Adipose tissue (tissue), 3 donors: ENCODE results near the gene SLC48A1. TPM values are rescaled to one million over a fixed set of nuclear protein-coding genes. Genes with fewer than 3 reads are reported as not detected.

Source experiments
- H3K27ac ChIP-seq: one replicate; pipeline ENCODE4 v1.5.1; 2013; ENCODE audit warnings: low read depth, low read length
- WGBS, 3 donors: extraction: QIAGEN DNeasy Blood & Tissue Kit; methylation state at CpG; one replicate each; pipeline ENCODE4 v1.1.7; 2013; 5-methylcytosine and 5-hydroxymethylcytosine counted together
- polyA plus RNA-seq, 3 donors: library from polyadenylated mRNA; stranded (reverse); fragments of 200-250 nt; gene quantifications; one replicate each; pipeline ENCODE4 v1.2.3, GENCODE V29; 2013
- donor health status: healthy with polysubstance abuse.
- donor health status: Bipolar disorder and iron deficiency.
- donor health status: healthy.

SLC48A1 gene
- polyA plus RNA-seq, 3 donors: 9.8 to 21.4 (median 17.0) TPM

GRCh38 chr12:47772094-47772660 is 861 bp upstream of the SLC48A1 start:
- no peak overlapping the region for H3K27ac ChIP-seq
- WGBS, 3 donors: 77 to 81% (median 81%) methylated on average over 13 of the region's 13 CpGs

- WGBS, 3 donors: 11 to 16% (median 15%) methylated on average over 17 of the region's 17 CpGs
- no peak overlapping the region for H3K27ac ChIP-seq
These were observed 338 bp upstream of the SLC48A1 start for GRCh38 chr12:47772738-47773061.

GRCh38 chr12:47773858-47774580 is 981 bp downstream of the SLC48A1 start:
- H3K27ac ChIP-seq: no peak overlapping the region
- WGBS, 3 donors: 53 to 58% (median 54%) methylated on average over 13 to 14 of the region's 14 CpGs

GRCh38 chr12:47774663-47775062 is 1.6 kb downstream of the SLC48A1 start:
- 92 to 94% (median 92%) methylated on average over 7 of the region's 7 CpGs for WGBS, 3 donors
- no peak overlapping the region for H3K27ac ChIP-seq

- WGBS, 3 donors: 50 to 73% (median 63%) methylated on average over 10 of the region's 10 CpGs
- no peak overlapping the region for H3K27ac ChIP-seq
These were observed 2.3 kb downstream of the SLC48A1 start for GRCh38 chr12:47775100-47775911.

- no peak overlapping the region for H3K27ac ChIP-seq
- 43 to 63% (median 44%) methylated on average over 5 of the region's 5 CpGs for WGBS, 3 donors
These were observed 3.6 kb downstream of the SLC48A1 start for GRCh38 chr12:47776471-47777143.

- WGBS, 3 donors: 59 to 67% (median 60%) methylated on average over 1 of the region's 1 CpG
- H3K27ac ChIP-seq: no peak overlapping the region
These were observed 4.1 kb downstream of the SLC48A1 start for GRCh38 chr12:47777151-47777550.

GRCh38 chr12:47777741-47778558 is 4.9 kb downstream of the SLC48A1 start:
- WGBS, 3 donors: 46 to 73% (median 47%) methylated on average over 9 of the region's 9 CpGs
- H3K27ac ChIP-seq: no peak overlapping the region

GRCh38 chr12:47778881-47779280 is 5.8 kb downstream of the SLC48A1 start:
- no peak overlapping the region for H3K27ac ChIP-seq
- 49 to 63% (median 60%) methylated on average over 14 of the region's 14 CpGs for WGBS, 3 donors

- H3K27ac ChIP-seq: no peak overlapping the region
- 32 to 49% (median 36%) methylated on average over 19 of the region's 19 CpGs for WGBS, 3 donors
These were observed 6.4 kb downstream of the SLC48A1 start for GRCh38 chr12:47779301-47779942.

GRCh38 chr12:47779943-47780504 is 7.0 kb downstream of the SLC48A1 start:
- no peak overlapping the region for H3K27ac ChIP-seq
- 65 to 68% (median 66%) methylated on average over 11 of the region's 11 CpGs for WGBS, 3 donors

GRCh38 chr12:47781479-47782371 is 8.7 kb downstream of the SLC48A1 start:
- H3K27ac ChIP-seq: no peak overlapping the region
- 73 to 83% (median 77%) methylated on average over 13 of the region's 13 CpGs for WGBS, 3 donors

GRCh38 chr12:47782372-47782770 is 9.3 kb downstream of the SLC48A1 start:
- no peak overlapping the region for H3K27ac ChIP-seq
- 61 to 78% (median 69%) methylated on average over 8 of the region's 8 CpGs for WGBS, 3 donors

GRCh38 chr12:47783024-47783755 is 10.2 kb downstream of the SLC48A1 start:
- H3K27ac ChIP-seq: no peak overlapping the region
- 76 to 92% (median 79%) methylated on average over 17 of the region's 17 CpGs for WGBS, 3 donors

- H3K27ac ChIP-seq: no peak overlapping the region
These were observed 11.1 kb downstream of the SLC48A1 start for GRCh38 chr12:47783821-47784819.

More at GRCh38 chr12:47783821-47784819, 11.1 kb downstream of the SLC48A1 start:
- 82 to 89% (median 89%) methylated on average over 20 of the region's 20 CpGs for WGBS, 3 donors
